ENCODE data around the gene IQCK. TPM values are rescaled to one million over a fixed set of nuclear protein-coding genes. Genes with fewer than 3 reads are reported as not detected.
A peak's percentile ranks its signal among the peaks of the same experiment; 100 is the strongest.

The IQCK gene
- total RNA-seq, 2 experiments from 2014 or later, result 0.73 to 1.1 TPM

- Mint-ChIP-seq H3K27ac (no peak overlapping the region), H3K9me3 (no peaks in the 10 kb centered on the region), H3K4me3 (no peak overlapping the region), H3K27me3 (peaks cover 2% of the 10 kb centered on the region), H3K36me3 (ENCODE audit: low read depth) (no peaks in the 10 kb centered on the region), H3K4me1 (no peaks in the 10 kb centered on the region)
- ChIA-PET CTCF (interaction anchor here (0.6 to 2.3 kb wide), 14 partner anchors 8 to 1108 kb away, joined by 3 to 23 read pairs (median 4); partner anchors contain the start of gene VPS35L), POLR2A (interaction anchor here (1.2 kb wide), 1 partner anchor 8 kb away, joined by 5 read pairs; no protein-coding TSS in a partner anchor)
- DNase-seq, result peak; percentile 46
Measured at GRCh38 chr16:19898924-19899604, 181.0 kb downstream of the IQCK start.

GRCh38 chr16:19899605-19899955 is 181.5 kb downstream of the IQCK start:
- CTCF ChIA-PET, result interaction anchor here (0.9 to 2.3 kb wide), 11 partner anchors 8 to 484 kb away, joined by 3 to 23 read pairs (median 4); partner anchors contain the start of genes GPRC5B and VPS35L
- Mint-ChIP-seq H3K36me3 (ENCODE audit: low read depth) (no peaks in the 10 kb centered on the region), H3K27me3 (peaks cover 2% of the 10 kb centered on the region), H3K9me3 (no peaks in the 10 kb centered on the region), H3K4me3 (no peak overlapping the region), H3K27ac (no peak overlapping the region), H3K4me1 (no peaks in the 10 kb centered on the region)
- no peak for DNase-seq
- POLR2A ChIA-PET, result interaction anchor here (1.2 kb wide), 1 partner anchor 8 kb away, joined by 5 read pairs; no protein-coding TSS in a partner anchor

- Mint-ChIP-seq H3K36me3 (ENCODE audit: low read depth) (no peaks in the 10 kb centered on the region), H3K27ac (no peak overlapping the region), H3K9me3 (no peaks in the 10 kb centered on the region), H3K4me3 (no peak overlapping the region), H3K4me1 (no peaks in the 10 kb centered on the region), H3K27me3 (peaks cover 2% of the 10 kb centered on the region)
- ChIA-PET CTCF (interaction anchor here (1.0 to 2.0 kb wide), 3 partner anchors 12 to 484 kb away, joined by 3 to 7 read pairs (median 3); no protein-coding TSS in a partner anchor), POLR2A (no interaction called here)
- DNase-seq, result no peak
Measured at GRCh38 chr16:19901164-19901563, 183.1 kb downstream of the IQCK start.

GRCh38 chr16:19907161-19907992 is 189.3 kb downstream of the IQCK start:
- Mint-ChIP-seq H3K36me3 (ENCODE audit: low read depth) (no peaks in the 10 kb centered on the region), H3K4me3 (no peak overlapping the region), H3K27me3 (peaks cover 5% of the 10 kb centered on the region), H3K9me3 (no peaks in the 10 kb centered on the region), H3K4me1 (peaks cover 7% of the 10 kb centered on the region), H3K27ac (no peak overlapping the region)
- peak; percentile 76 for DNase-seq
- ChIA-PET POLR2A (interaction anchor here (0.9 kb wide), 2 partner anchors 8 to 393 kb away, joined by 5 to 8 read pairs; no protein-coding TSS in a partner anchor), CTCF (interaction anchor here (0.6 to 3.7 kb wide), 33 partner anchors 9 to 477 kb away, joined by 3 to 56 read pairs (median 5); partner anchors contain the start of gene GPRC5B)

Other genes starting within 250 kb of the IQCK start
- 10 to 100 TPM; 54.6 to 55.4 TPM for gene GDE1, start 196.2 kb upstream of the IQCK start, total RNA-seq
- gene CCP110, start 194.3 kb upstream of the IQCK start, total RNA-seq, result 10 to 100 TPM; 44.7 to 50.9 TPM
- 10 to 100 TPM; 48.7 to 55.4 TPM for gene VPS35L, start 162.6 kb upstream of the IQCK start, total RNA-seq
- 10 to 100 TPM; 13.7 TPM for gene KNOP1, start within 50 bp of the IQCK start, total RNA-seq
- under 1 TPM in 1 of 2 experiments, not detected in 1; 0.18 TPM for gene GPRC5B, start 166.6 kb downstream of the IQCK start, total RNA-seq